Measurements from ENCODE around the gene KLF3.

Gene KLF3

GRCh38 chr4:38686682-38687081, 22.7 kb downstream of the KLF3 start:
- Histone ChIP-seq H3K4me3 (ENCODE audit: low read depth in 1 of 2, low read length in 2 of 2) (no peak overlapping the region), H3K27ac (ENCODE audit: low read length) (peak overlapping the region; percentile 0), H3K9me3 (ENCODE audit: control insufficient read depth in 1 of 2, low read length in 2 of 2) (no peaks in the 10 kb centered on the region), H3K36me3 (ENCODE audit: control insufficient read depth in 1 of 2, insufficient read depth in 2 of 2, low read length in 2 of 2) (peaks cover 33 to 50% of the 10 kb centered on the region in 2 donors), H3K27me3 (ENCODE audit: low read depth, low read length) (no peaks in the 10 kb centered on the region), H3K4me1 (ENCODE audit: control insufficient read depth in 1 of 2, insufficient read depth in 2 of 2, low read length in 2 of 2) (peaks cover 4 to 39% of the 10 kb centered on the region in 2 donors)

- H3K4me1 ChIP-seq (ENCODE audit: control insufficient read depth in 1 of 2, insufficient read depth in 2 of 2, low read length in 2 of 2) = peaks cover 7 to 38% of the 10 kb centered on the region in 2 donors
- no peaks in the 10 kb centered on the region for H3K9me3 ChIP-seq (ENCODE audit: control insufficient read depth in 1 of 2, low read length in 2 of 2)
- no peak overlapping the region for H3K4me3 ChIP-seq (ENCODE audit: low read depth in 1 of 2, low read length in 2 of 2)
- peaks cover 33 to 52% of the 10 kb centered on the region in 2 donors for H3K36me3 ChIP-seq (ENCODE audit: control insufficient read depth in 1 of 2, insufficient read depth in 2 of 2, low read length in 2 of 2)
- no peak overlapping the region for H3K27ac ChIP-seq (ENCODE audit: low read length)
- no peaks in the 10 kb centered on the region for H3K27me3 ChIP-seq (ENCODE audit: low read depth, low read length)
Observed at GRCh38 chr4:38687571-38688011, 23.6 kb downstream of the KLF3 start.

GRCh38 chr4:38688676-38689355, 24.8 kb downstream of the KLF3 start:
- H3K27me3 ChIP-seq (ENCODE audit: low read depth, low read length) = no peaks in the 10 kb centered on the region
- no peak overlapping the region for H3K4me3 ChIP-seq (ENCODE audit: low read depth in 1 of 2, low read length in 2 of 2)
- H3K27ac ChIP-seq (ENCODE audit: low read length) = no peak overlapping the region
- no peaks in the 10 kb centered on the region for H3K9me3 ChIP-seq (ENCODE audit: control insufficient read depth in 1 of 2, low read length in 2 of 2)
- peaks cover 35 to 54% of the 10 kb centered on the region in 2 donors for H3K36me3 ChIP-seq (ENCODE audit: control insufficient read depth in 1 of 2, insufficient read depth in 2 of 2, low read length in 2 of 2)
- H3K4me1 ChIP-seq (ENCODE audit: control insufficient read depth in 1 of 2, insufficient read depth in 2 of 2, low read length in 2 of 2) = peaks cover 7 to 36% of the 10 kb centered on the region in 2 donors

GRCh38 chr4:38691251-38692008, 27.4 kb downstream of the KLF3 start:
- Histone ChIP-seq H3K27me3 (ENCODE audit: low read depth, low read length) (no peaks in the 10 kb centered on the region), H3K36me3 (ENCODE audit: control insufficient read depth in 1 of 2, insufficient read depth in 2 of 2, low read length in 2 of 2) (peaks cover 49 to 75% of the 10 kb centered on the region in 2 donors), H3K4me1 (ENCODE audit: control insufficient read depth in 1 of 2, insufficient read depth in 2 of 2, low read length in 2 of 2) (peaks cover 12 to 22% of the 10 kb centered on the region in 2 donors), H3K27ac (ENCODE audit: low read length) (peak overlapping the region; percentile 17), H3K9me3 (ENCODE audit: control insufficient read depth in 1 of 2, low read length in 2 of 2) (no peaks in the 10 kb centered on the region), H3K4me3 (ENCODE audit: low read depth in 1 of 2, low read length in 2 of 2) (no peak overlapping the region)

- H3K36me3 ChIP-seq (ENCODE audit: control insufficient read depth in 1 of 2, insufficient read depth in 2 of 2, low read length in 2 of 2) = peaks cover 54 to 84% of the 10 kb centered on the region in 2 donors
- H3K4me1 ChIP-seq (ENCODE audit: control insufficient read depth in 1 of 2, insufficient read depth in 2 of 2, low read length in 2 of 2) = peaks cover 19 to 23% of the 10 kb centered on the region in 2 donors
- H3K27me3 ChIP-seq (ENCODE audit: low read depth, low read length) = no peaks in the 10 kb centered on the region
- H3K9me3 ChIP-seq (ENCODE audit: control insufficient read depth in 1 of 2, low read length in 2 of 2) = no peaks in the 10 kb centered on the region
- H3K4me3 ChIP-seq (ENCODE audit: low read depth in 1 of 2, low read length in 2 of 2) = no peak overlapping the region
- H3K27ac ChIP-seq (ENCODE audit: low read length) = peak overlapping the region; percentile 17
Observed at GRCh38 chr4:38692421-38692820, 28.4 kb downstream of the KLF3 start.

DNA sequence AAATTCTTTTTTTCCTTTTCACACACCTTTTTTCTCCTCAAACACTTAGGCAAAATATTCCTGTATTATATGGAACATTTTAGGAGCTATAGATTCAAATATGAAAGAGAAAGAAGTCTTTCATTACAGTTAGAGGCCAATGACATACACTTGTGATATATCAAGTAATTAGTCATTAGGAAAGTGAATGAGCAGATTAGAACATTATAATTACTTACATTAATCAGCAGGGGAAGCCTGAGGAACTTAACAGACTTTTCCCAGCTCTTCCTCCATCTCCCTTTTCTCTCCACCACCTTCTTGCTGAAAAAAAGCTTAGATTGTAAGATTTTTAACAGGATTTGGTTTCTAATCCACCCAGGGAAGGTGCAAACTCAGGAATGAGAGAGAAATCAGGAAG, 29.6 kb downstream of the KLF3 start:
- H3K27ac ChIP-seq (ENCODE audit: low read length) = no peak overlapping the region
- H3K27me3 ChIP-seq (ENCODE audit: low read depth, low read length) = no peaks in the 10 kb centered on the region
- H3K4me3 ChIP-seq (ENCODE audit: low read depth in 1 of 2, low read length in 2 of 2) = no peak overlapping the region
- H3K4me1 ChIP-seq (ENCODE audit: control insufficient read depth in 1 of 2, insufficient read depth in 2 of 2, low read length in 2 of 2) = peaks cover 23 to 33% of the 10 kb centered on the region in 2 donors
- H3K36me3 ChIP-seq (ENCODE audit: control insufficient read depth in 1 of 2, insufficient read depth in 2 of 2, low read length in 2 of 2) = peaks cover 57 to 86% of the 10 kb centered on the region in 2 donors
- H3K9me3 ChIP-seq (ENCODE audit: control insufficient read depth in 1 of 2, low read length in 2 of 2) = no peaks in the 10 kb centered on the region

DNA sequence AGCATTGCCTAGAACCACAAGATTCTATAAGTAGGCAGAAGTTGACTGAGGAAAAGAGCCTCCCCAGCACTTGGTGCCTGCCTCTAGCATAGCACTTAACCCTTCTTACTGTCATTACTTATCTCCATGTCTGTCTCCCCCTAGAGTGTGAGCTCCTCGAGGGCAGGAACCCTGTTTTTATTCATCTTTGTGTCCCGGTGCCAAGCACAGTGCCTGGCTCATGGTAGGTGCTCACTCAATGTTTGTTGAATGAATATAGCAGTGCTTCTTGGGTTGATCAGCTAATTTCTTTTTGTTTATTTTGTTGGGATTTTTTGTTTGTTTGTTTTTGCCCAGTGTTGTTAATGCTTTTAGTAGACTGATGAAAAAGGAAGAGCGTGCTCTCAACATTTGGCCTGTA, 30.3 kb downstream of the KLF3 start:
- peaks cover 23 to 33% of the 10 kb centered on the region in 2 donors for H3K4me1 ChIP-seq (ENCODE audit: control insufficient read depth in 1 of 2, insufficient read depth in 2 of 2, low read length in 2 of 2)
- H3K9me3 ChIP-seq (ENCODE audit: control insufficient read depth in 1 of 2, low read length in 2 of 2) = no peaks in the 10 kb centered on the region
- H3K4me3 ChIP-seq (ENCODE audit: low read depth in 1 of 2, low read length in 2 of 2) = no peak overlapping the region
- H3K27ac ChIP-seq (ENCODE audit: low read length) = no peak overlapping the region
- H3K36me3 ChIP-seq (ENCODE audit: control insufficient read depth in 1 of 2, insufficient read depth in 2 of 2, low read length in 2 of 2) = peaks cover 52 to 80% of the 10 kb centered on the region in 2 donors
- no peaks in the 10 kb centered on the region for H3K27me3 ChIP-seq (ENCODE audit: low read depth, low read length)

DNA sequence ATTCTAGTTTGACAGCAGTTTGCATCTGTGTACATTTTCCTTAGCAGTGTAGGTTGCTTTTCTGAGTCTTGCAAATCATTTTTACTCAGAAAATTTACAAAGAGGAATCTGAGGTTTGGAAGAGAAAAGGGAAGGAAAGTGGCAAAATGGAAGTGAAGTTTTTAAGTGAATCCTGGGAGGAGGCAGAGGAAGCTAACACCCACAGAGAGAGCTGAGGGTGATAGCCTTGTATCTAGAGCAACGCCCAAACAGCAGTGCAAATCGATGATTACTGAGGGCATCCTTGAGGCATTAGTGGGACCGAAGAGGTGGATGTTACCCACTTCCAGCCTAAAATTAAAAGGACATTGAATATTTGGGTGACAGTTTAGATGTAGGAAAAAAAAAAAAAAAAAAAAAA, 31.8 kb downstream of the KLF3 start:
- H3K9me3 ChIP-seq (ENCODE audit: control insufficient read depth in 1 of 2, low read length in 2 of 2) = no peaks in the 10 kb centered on the region
- H3K36me3 ChIP-seq (ENCODE audit: control insufficient read depth in 1 of 2, insufficient read depth in 2 of 2, low read length in 2 of 2) = peaks cover 37 to 65% of the 10 kb centered on the region in 2 donors
- peaks cover 23 to 32% of the 10 kb centered on the region in 2 donors for H3K4me1 ChIP-seq (ENCODE audit: control insufficient read depth in 1 of 2, insufficient read depth in 2 of 2, low read length in 2 of 2)
- no peaks in the 10 kb centered on the region for H3K27me3 ChIP-seq (ENCODE audit: low read depth, low read length)
- H3K27ac ChIP-seq (ENCODE audit: low read length) = no peak overlapping the region
- H3K4me3 ChIP-seq (ENCODE audit: low read depth in 1 of 2, low read length in 2 of 2) = no peak overlapping the region

DNA sequence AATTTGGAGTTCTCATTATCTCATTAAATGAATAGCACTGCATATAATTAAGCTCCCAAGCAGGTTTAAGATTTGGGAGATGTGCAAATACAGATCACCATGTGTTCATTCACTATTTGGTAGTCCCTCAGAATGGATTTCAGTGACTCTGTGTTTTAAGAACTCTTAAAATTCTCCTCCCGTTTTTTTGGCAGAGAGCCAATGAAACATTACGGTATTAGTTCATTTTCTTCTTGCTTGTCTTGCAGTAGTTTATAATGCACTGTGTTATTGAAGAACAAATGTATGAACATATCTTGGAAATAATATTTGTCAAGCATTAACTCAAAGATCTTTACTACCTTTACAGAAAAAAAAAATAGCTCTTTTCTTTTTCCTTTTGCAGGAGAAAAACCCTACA, 32.7 kb downstream of the KLF3 start:
- Histone ChIP-seq H3K27ac (ENCODE audit: low read length) (no peak overlapping the region), H3K27me3 (ENCODE audit: low read depth, low read length) (no peaks in the 10 kb centered on the region), H3K9me3 (ENCODE audit: control insufficient read depth in 1 of 2, low read length in 2 of 2) (no peaks in the 10 kb centered on the region), H3K36me3 (ENCODE audit: control insufficient read depth in 1 of 2, insufficient read depth in 2 of 2, low read length in 2 of 2) (peaks cover 35 to 60% of the 10 kb centered on the region in 2 donors), H3K4me3 (ENCODE audit: low read depth in 1 of 2, low read length in 2 of 2) (no peak overlapping the region), H3K4me1 (ENCODE audit: control insufficient read depth in 1 of 2, insufficient read depth in 2 of 2, low read length in 2 of 2) (peaks cover 19 to 27% of the 10 kb centered on the region in 2 donors)

DNA sequence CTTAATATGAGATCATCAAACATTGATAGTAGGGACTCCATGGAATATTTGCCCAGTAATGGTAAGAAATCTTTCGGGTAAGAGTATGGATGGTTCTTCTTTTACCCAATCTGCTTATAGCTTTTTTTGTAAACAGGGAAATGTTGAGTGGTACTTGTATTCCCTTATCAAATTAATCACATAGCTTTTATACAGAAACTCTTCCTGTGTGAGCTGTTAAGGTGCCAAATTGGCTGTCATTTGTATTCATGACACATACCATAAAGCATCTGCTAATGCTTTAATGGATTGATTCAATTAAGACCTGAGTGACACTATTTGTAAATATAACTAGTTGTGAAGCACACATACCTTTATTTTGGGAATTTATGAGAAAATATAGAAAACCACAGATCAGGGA, 34.2 kb downstream of the KLF3 start:
- no peak overlapping the region for H3K4me3 ChIP-seq (ENCODE audit: low read depth in 1 of 2, low read length in 2 of 2)
- H3K27ac ChIP-seq (ENCODE audit: low read length) = no peak overlapping the region
- peaks cover 35 to 53% of the 10 kb centered on the region in 2 donors for H3K36me3 ChIP-seq (ENCODE audit: control insufficient read depth in 1 of 2, insufficient read depth in 2 of 2, low read length in 2 of 2)
- no peaks in the 10 kb centered on the region for H3K9me3 ChIP-seq (ENCODE audit: control insufficient read depth in 1 of 2, low read length in 2 of 2)
- H3K27me3 ChIP-seq (ENCODE audit: low read depth, low read length) = no peaks in the 10 kb centered on the region
- peaks cover 16 to 27% of the 10 kb centered on the region in 2 donors for H3K4me1 ChIP-seq (ENCODE audit: control insufficient read depth in 1 of 2, insufficient read depth in 2 of 2, low read length in 2 of 2)

DNA sequence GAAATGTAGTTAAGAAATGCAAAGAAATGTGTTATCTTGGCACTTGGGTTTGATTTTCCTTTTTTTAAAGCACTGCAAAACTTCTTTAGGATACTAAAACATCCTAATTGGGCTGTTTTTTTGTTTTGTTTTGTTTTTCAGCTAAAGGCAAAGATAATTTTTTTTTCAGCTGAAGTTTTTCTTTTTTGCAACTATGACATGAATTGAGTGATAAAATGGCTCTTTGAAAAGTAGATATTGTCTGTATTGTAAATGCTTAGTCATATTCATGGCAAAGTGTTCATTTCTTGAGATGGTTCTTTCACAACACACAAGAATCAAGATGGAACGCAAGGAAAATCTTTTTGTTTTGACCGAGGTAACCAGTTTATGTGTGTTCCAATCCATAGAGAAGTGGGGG, 35.1 kb downstream of the KLF3 start:
- H3K4me1 ChIP-seq (ENCODE audit: control insufficient read depth in 1 of 2, insufficient read depth in 2 of 2, low read length in 2 of 2) = peaks cover 16 to 27% of the 10 kb centered on the region in 2 donors
- no peaks in the 10 kb centered on the region for H3K9me3 ChIP-seq (ENCODE audit: control insufficient read depth in 1 of 2, low read length in 2 of 2)
- H3K27me3 ChIP-seq (ENCODE audit: low read depth, low read length) = no peaks in the 10 kb centered on the region
- H3K4me3 ChIP-seq (ENCODE audit: low read depth in 1 of 2, low read length in 2 of 2) = no peak overlapping the region
- H3K36me3 ChIP-seq (ENCODE audit: control insufficient read depth in 1 of 2, insufficient read depth in 2 of 2, low read length in 2 of 2) = peaks cover 29 to 45% of the 10 kb centered on the region in 2 donors
- no peak overlapping the region for H3K27ac ChIP-seq (ENCODE audit: low read length)
